OCI-LY7 (cell line): ENCODE data around the gene LRRC8D. TPM values are rescaled to one million over a fixed set of nuclear protein-coding genes. Genes with fewer than 3 reads are reported as not detected.

Experiments used
- BruUV-seq: library from RNA; stranded (reverse); fragments of 400-500 nt; replicated peaks from 2 replicates; lab custom pipeline; 2021; lab: Mats Ljungman, UMichigan
- CTCF ChIA-PET: fragments of 300-600 bp; sonication (Branson Sonifier 250); formaldehyde crosslinking; loops from one replicate; lab custom pipeline; 2022; ENCODE audit warnings: antibody characterized with exemption; ENCODE audit not compliant: unreplicated experiment; lab: Charles Lee
- POLR2A ChIA-PET: fragments of 300-600 bp; sonication (Branson Sonifier 250); formaldehyde crosslinking; loops from one replicate; lab custom pipeline; 2022; ENCODE audit warnings: antibody characterized with exemption; lab: Charles Lee
- DNase-seq: peaks from one replicate; pipeline ENCODE4 v3.0.0-alpha.2; 2015; ENCODE audit warnings: low spot score
- H2AFZ ChIP-seq: fragments of 200-600 bp; sonication (generic), shearing (Covaris generic); 2 replicates; pipeline ENCODE4 v1.6.1; 2014; ENCODE audit warnings: mild to moderate bottlenecking, antibody characterized with exemption, low read length, moderate library complexity
- H3K27ac ChIP-seq: fragments of 200-600 bp; sonication (generic); 2 replicates; pipeline ENCODE4 v1.5.1; 2014; ENCODE audit warnings: mixed run types, low read depth, mild to moderate bottlenecking, moderate library complexity, low read length, inconsistent platforms; ENCODE audit not compliant: poor library complexity, severe bottlenecking
- H3K36me3 ChIP-seq: fragments of 200-600 bp; sonication (generic); 2 replicates; pipeline ENCODE4 v1.6.1; 2014; ENCODE audit warnings: mild to moderate bottlenecking, antibody characterized with exemption, low read length, moderate library complexity, mixed read lengths; ENCODE audit not compliant: insufficient read depth
- H3K4me1 ChIP-seq: fragments of 200-600 bp; sonication (generic); 2 replicates; pipeline ENCODE4 v1.5.1; 2014; ENCODE audit warnings: mild to moderate bottlenecking, low read length; ENCODE audit not compliant: insufficient read depth, poor library complexity, severe bottlenecking
- H3K4me2 ChIP-seq: fragments of 200-600 bp; sonication (generic); 2 replicates; pipeline ENCODE4 v1.6.1; 2014; ENCODE audit warnings: mild to moderate bottlenecking, low read length
- H3K4me3 ChIP-seq: fragments of 200-600 bp; sonication (generic); 2 replicates; pipeline ENCODE4 v1.5.1; 2014; ENCODE audit warnings: mild to moderate bottlenecking, low read depth, low read length; ENCODE audit not compliant: poor library complexity, severe bottlenecking
- H3K79me2 ChIP-seq: fragments of 200-600 bp; sonication (generic); 2 replicates; pipeline ENCODE4 v1.6.1; 2016; ENCODE audit warnings: low read depth, mild to moderate bottlenecking, low read length, moderate library complexity, mixed read lengths; ENCODE audit not compliant: insufficient read depth
- H3K9me2 ChIP-seq: fragments of 200-600 bp; sonication (generic); 2 replicates; pipeline ENCODE4 v1.6.1; 2016; ENCODE audit warnings: mild to moderate bottlenecking, low read length, mixed read lengths; ENCODE audit not compliant: insufficient read depth
- H3K9me3 ChIP-seq: fragments of 200-600 bp; sonication (generic); 2 replicates; pipeline ENCODE4 v1.6.1; 2014; ENCODE audit warnings: mild to moderate bottlenecking, mixed run types, low read length, mixed read lengths
- H4K20me1 ChIP-seq: fragments of 200-600 bp; sonication (generic); 2 replicates; pipeline ENCODE4 v1.6.1; 2014; ENCODE audit warnings: mild to moderate bottlenecking, antibody characterized with exemption, low read length, moderate library complexity, mixed read lengths; ENCODE audit not compliant: insufficient read depth
- CTCF ChIP-seq: fragments of 200-600 bp; sonication (generic); conservative IDR thresholded peaks from 2 replicates; pipeline ENCODE4 v1.5.1; 2014; ENCODE audit warnings: mild to moderate bottlenecking, antibody characterized with exemption, low read length, moderate library complexity, mixed read lengths
- EZH2phosphoT487 ChIP-seq: fragments of 200-600 bp; sonication (generic); IDR thresholded peaks from 2 replicates; pipeline ENCODE4 v1.6.1; 2018; ENCODE audit warnings: low read depth, borderline replicate concordance, mild to moderate bottlenecking, mixed run types, antibody characterized with exemption, low read length, moderate library complexity, mixed read lengths
- intact Hi-C: fragments of 100-400 bp; cut with micrococcal nuclease; formaldehyde crosslinking; loops from one replicate; pipeline ENCODE4 v1.10.0; 2022; ENCODE audit not compliant: unreplicated experiment
- total RNA-seq, 2 experiments: library from RNA; depleted of rRNA in 1 of 2; stranded (reverse); fragments of >200 nt in 1 of 2; shearing (Covaris generic) in 1 of 2; gene quantifications; 2 replicates each; pipeline ENCODE4 v1.2.3, GENCODE V29; 2014 to 2022

Gene LRRC8D
- total RNA-seq, 2 experiments from 2014 or later: 23.8 to 37.1 TPM

- TF ChIP-seq EZH2phosphoT487 (no peak), CTCF (no peak)
Observed at GRCh38 chr1:89936694-89937093, 115.9 kb downstream of the LRRC8D start.

GRCh38 chr1:89938171-89939055 is 117.6 kb downstream of the LRRC8D start:
- Histone ChIP-seq H3K9me3 (no peaks in the 10 kb centered on the region), H3K27ac (no peak overlapping the region), H3K4me3 (no peak overlapping the region), H2AFZ (no peak overlapping the region), H3K79me2 (no peaks in the 10 kb centered on the region), H3K4me1 (no peaks in the 10 kb centered on the region), H4K20me1 (no peaks in the 10 kb centered on the region), H3K36me3 (peaks cover 40% of the 10 kb centered on the region), H3K9me2 (no peaks in the 10 kb centered on the region), H3K4me2 (no peak overlapping the region)
- DNase-seq: no peak
- ChIA-PET CTCF (no interaction called here), POLR2A (interaction anchor here (1.1 kb wide), 1 partner anchor 21 kb away, joined by 3 read pairs; no protein-coding TSS in a partner anchor)
- intact Hi-C loops: no loop called here
- TF ChIP-seq CTCF: no peak
- no peak for TF ChIP-seq EZH2phosphoT487
- no TSS peak for BruUV-seq

More at GRCh38 chr1:89936694-89937093, 115.9 kb downstream of the LRRC8D start:
- no peak for DNase-seq
- Histone ChIP-seq H3K9me3 (no peaks in the 10 kb centered on the region), H2AFZ (no peak overlapping the region), H3K4me2 (no peak overlapping the region), H3K4me1 (no peaks in the 10 kb centered on the region), H3K4me3 (no peak overlapping the region), H3K27ac (no peak overlapping the region), H3K36me3 (peaks cover 49% of the 10 kb centered on the region), H3K79me2 (no peaks in the 10 kb centered on the region), H3K9me2 (no peaks in the 10 kb centered on the region), H4K20me1 (no peaks in the 10 kb centered on the region)
- POLR2A ChIA-PET: interaction anchor here (0.9 kb wide), 1 partner anchor 10 kb away, joined by 6 read pairs; no protein-coding TSS in a partner anchor
- intact Hi-C loops: no loop called here
- no TSS peak for BruUV-seq
- CTCF ChIA-PET: no interaction called here

- intact Hi-C loops: no loop called here
- no peak for DNase-seq
- Histone ChIP-seq H3K27ac (no peak overlapping the region), H3K9me3 (no peaks in the 10 kb centered on the region), H3K4me2 (no peak overlapping the region), H3K79me2 (no peaks in the 10 kb centered on the region), H3K4me1 (no peaks in the 10 kb centered on the region), H3K9me2 (no peaks in the 10 kb centered on the region), H4K20me1 (no peaks in the 10 kb centered on the region), H3K4me3 (no peak overlapping the region), H3K36me3 (peaks cover 33% of the 10 kb centered on the region), H2AFZ (no peak overlapping the region)
- TF ChIP-seq CTCF: no peak
- no peak for TF ChIP-seq EZH2phosphoT487
- BruUV-seq: no TSS peak
- ChIA-PET CTCF (no interaction called here), POLR2A (interaction anchor here (1.1 kb wide), 1 partner anchor 22 kb away, joined by 3 read pairs; no protein-coding TSS in a partner anchor)
Observed at GRCh38 chr1:89939059-89939570, 118.3 kb downstream of the LRRC8D start.
